GM18519 (cell line): Measurements from ENCODE around the gene MTERF1.

Source experiments
- ATAC-seq: cut with Tn5 transposase; IDR thresholded peaks from one replicate; pipeline ENCODE4 v1.9.1; 2021; ENCODE audit warnings: mild to moderate bottlenecking, moderate library complexity; ENCODE audit not compliant: unreplicated experiment, low FRiP score

MTERF1 gene

GRCh38 chr7:91835826-91836368, 44.6 kb downstream of the MTERF1 start:
- no peak for ATAC-seq

- ATAC-seq, result no peak
Measured at GRCh38 chr7:91835091-91835825, 45.2 kb downstream of the MTERF1 start.

- no peak for ATAC-seq
Measured at GRCh38 chr7:91832493-91833045, 47.9 kb downstream of the MTERF1 start.

GRCh38 chr7:91827169-91827568, 53.3 kb downstream of the MTERF1 start:
- ATAC-seq, result no peak

GRCh38 chr7:91826377-91826776, 54.1 kb downstream of the MTERF1 start:
- no peak for ATAC-seq

GRCh38 chr7:91824201-91824600, 56.3 kb downstream of the MTERF1 start:
- ATAC-seq, result no peak
